ENCODE results near the gene TMEFF1.
A peak's percentile ranks its signal among the peaks of the same experiment; 100 is the strongest.

Gene TMEFF1

GRCh38 chr9:100587375-100587774 is 114.4 kb downstream of the TMEFF1 start:
- in situ Hi-C loops (cut with HindIII; ENCODE audit: low pct_ligation_motif_present, low pct_unique_long_range_greater_than_20kb, low sequenced_read_pairs), result no loop called here
- DNase-seq, result no peak

- in situ Hi-C loops (cut with HindIII; ENCODE audit: low pct_ligation_motif_present, low pct_unique_long_range_greater_than_20kb, low sequenced_read_pairs), result no loop called here
These were observed 116.6 kb downstream of the TMEFF1 start for GRCh38 chr9:100589582-100589981.

GRCh38 chr9:100590481-100590880 is 117.5 kb downstream of the TMEFF1 start:
- DNase-seq, result no peak
- in situ Hi-C loops (cut with HindIII; ENCODE audit: low pct_ligation_motif_present, low pct_unique_long_range_greater_than_20kb, low sequenced_read_pairs), result no loop called here

More at GRCh38 chr9:100589582-100589981, 116.6 kb downstream of the TMEFF1 start:
- no peak for DNase-seq

GRCh38 chr9:100591139-100591538 is 118.2 kb downstream of the TMEFF1 start:
- no peak for DNase-seq
- in situ Hi-C loops (cut with HindIII; ENCODE audit: low pct_ligation_motif_present, low pct_unique_long_range_greater_than_20kb, low sequenced_read_pairs), result no loop called here

GRCh38 chr9:100591639-100592412 is 118.9 kb downstream of the TMEFF1 start:
- in situ Hi-C loops (cut with HindIII; ENCODE audit: low pct_ligation_motif_present, low pct_unique_long_range_greater_than_20kb, low sequenced_read_pairs), result no loop called here

GRCh38 chr9:100595391-100596199 is 122.6 kb downstream of the TMEFF1 start:
- in situ Hi-C loops (cut with HindIII; ENCODE audit: low pct_ligation_motif_present, low pct_unique_long_range_greater_than_20kb, low sequenced_read_pairs), result no loop called here
- DNase-seq, result peak; percentile 67

More at GRCh38 chr9:100591639-100592412, 118.9 kb downstream of the TMEFF1 start:
- no peak for DNase-seq

GRCh38 chr9:100597236-100597635 is 124.3 kb downstream of the TMEFF1 start:
- in situ Hi-C loops (cut with HindIII; ENCODE audit: low pct_ligation_motif_present, low pct_unique_long_range_greater_than_20kb, low sequenced_read_pairs), result no loop called here
- no peak for DNase-seq

- in situ Hi-C loops (cut with HindIII; ENCODE audit: low pct_ligation_motif_present, low pct_unique_long_range_greater_than_20kb, low sequenced_read_pairs), result no loop called here
- peak; percentile 80 for DNase-seq
These were observed 125.7 kb downstream of the TMEFF1 start for GRCh38 chr9:100598641-100599145.

GRCh38 chr9:100600521-100601079 is 127.7 kb downstream of the TMEFF1 start:
- DNase-seq, result no peak
- in situ Hi-C loops (cut with HindIII; ENCODE audit: low pct_ligation_motif_present, low pct_unique_long_range_greater_than_20kb, low sequenced_read_pairs), result no loop called here

GRCh38 chr9:100601216-100601615 is 128.3 kb downstream of the TMEFF1 start:
- peak; percentile 72 for DNase-seq
- in situ Hi-C loops (cut with HindIII; ENCODE audit: low pct_ligation_motif_present, low pct_unique_long_range_greater_than_20kb, low sequenced_read_pairs), result no loop called here

- in situ Hi-C loops (cut with HindIII; ENCODE audit: low pct_ligation_motif_present, low pct_unique_long_range_greater_than_20kb, low sequenced_read_pairs), result no loop called here
- DNase-seq, result peak; percentile 62
These were observed 129.4 kb downstream of the TMEFF1 start for GRCh38 chr9:100602342-100602801.

GRCh38 chr9:100605405-100605804 is 132.5 kb downstream of the TMEFF1 start:
- in situ Hi-C loops (cut with HindIII; ENCODE audit: low pct_ligation_motif_present, low pct_unique_long_range_greater_than_20kb, low sequenced_read_pairs), result no loop called here
- no peak for DNase-seq

- DNase-seq, result no peak
- in situ Hi-C loops (cut with HindIII; ENCODE audit: low pct_ligation_motif_present, low pct_unique_long_range_greater_than_20kb, low sequenced_read_pairs), result no loop called here
These were observed 146.2 kb downstream of the TMEFF1 start for GRCh38 chr9:100619194-100619593.

GRCh38 chr9:100619665-100620064 is 146.7 kb downstream of the TMEFF1 start:
- in situ Hi-C loops (cut with HindIII; ENCODE audit: low pct_ligation_motif_present, low pct_unique_long_range_greater_than_20kb, low sequenced_read_pairs), result no loop called here
- DNase-seq, result no peak

- no peak for DNase-seq
- in situ Hi-C loops (cut with HindIII; ENCODE audit: low pct_ligation_motif_present, low pct_unique_long_range_greater_than_20kb, low sequenced_read_pairs), result no loop called here
These were observed 151.0 kb downstream of the TMEFF1 start for GRCh38 chr9:100623969-100624368.

GRCh38 chr9:100626949-100627348 is 154.0 kb downstream of the TMEFF1 start:
- DNase-seq, result no peak
- in situ Hi-C loops (cut with HindIII; ENCODE audit: low pct_ligation_motif_present, low pct_unique_long_range_greater_than_20kb, low sequenced_read_pairs), result no loop called here

Data from ACHN (cell line).